Measurements from ENCODE around the gene LRRC41.
"Not testable (repeated sequence)": the region's sequence is repeated elsewhere in the genome, so short reads cannot be mapped to it uniquely, and the experiment has no call there.

Gene LRRC41

GRCh38 chr1:46328182-46328581, 24.8 kb upstream of the LRRC41 start:
- not testable (repeated sequence) for H3K4me3 ChIP-seq (ENCODE audit: low read depth, low read length); DNase-seq (ENCODE audit: low read depth)

- not testable (repeated sequence) for DNase-seq (ENCODE audit: low read depth); H3K4me3 ChIP-seq (ENCODE audit: low read depth, low read length)
Measured at GRCh38 chr1:46325285-46326076, 22.1 kb upstream of the LRRC41 start.

- not testable (repeated sequence) for DNase-seq (ENCODE audit: low read depth); H3K4me3 ChIP-seq (ENCODE audit: low read depth, low read length)
Measured at GRCh38 chr1:46322191-46322590, 18.8 kb upstream of the LRRC41 start.

- not testable (repeated sequence) for DNase-seq (ENCODE audit: low read depth); H3K4me3 ChIP-seq (ENCODE audit: low read depth, low read length)
Measured at GRCh38 chr1:46319960-46320914, 16.8 kb upstream of the LRRC41 start.

- H3K4me3 ChIP-seq (ENCODE audit: low read depth, low read length); DNase-seq (ENCODE audit: low read depth): not testable (repeated sequence)
Measured at GRCh38 chr1:46319301-46319700, 15.9 kb upstream of the LRRC41 start.

- no peak for DNase-seq (ENCODE audit: low read depth)
- no peak overlapping the region for H3K4me3 ChIP-seq (ENCODE audit: low read depth, low read length)
Measured at GRCh38 chr1:46317323-46317722, 13.9 kb upstream of the LRRC41 start.

- no peak for DNase-seq (ENCODE audit: low read depth)
- H3K4me3 ChIP-seq (ENCODE audit: low read depth, low read length) = no peak overlapping the region
Measured at GRCh38 chr1:46315669-46316403, 12.4 kb upstream of the LRRC41 start.

GRCh38 chr1:46310321-46310720, 6.9 kb upstream of the LRRC41 start:
- no peak for DNase-seq (ENCODE audit: low read depth)
- H3K4me3 ChIP-seq (ENCODE audit: low read depth, low read length) = no peak overlapping the region

- H3K4me3 ChIP-seq (ENCODE audit: low read depth, low read length) = no peak overlapping the region
- DNase-seq (ENCODE audit: low read depth) = no peak
Measured at GRCh38 chr1:46309401-46310159, 6.2 kb upstream of the LRRC41 start.

- no peak overlapping the region for H3K4me3 ChIP-seq (ENCODE audit: low read depth, low read length)
Measured at GRCh38 chr1:46306159-46306530, 2.7 kb upstream of the LRRC41 start.

GRCh38 chr1:46303872-46304326, 483 bp upstream of the LRRC41 start:
- DNase-seq (ENCODE audit: low read depth) = no peak
- peak overlapping the region; percentile 77 for H3K4me3 ChIP-seq (ENCODE audit: low read depth, low read length)

More at GRCh38 chr1:46306159-46306530, 2.7 kb upstream of the LRRC41 start:
- DNase-seq (ENCODE audit: low read depth) = no peak

- DNase-seq (ENCODE audit: low read depth) = no peak
- peak overlapping the region; percentile 77 for H3K4me3 ChIP-seq (ENCODE audit: low read depth, low read length)
Measured at GRCh38 chr1:46302641-46303037, 777 bp downstream of the LRRC41 start.

- peak overlapping the region; percentile 77 for H3K4me3 ChIP-seq (ENCODE audit: low read depth, low read length)
- no peak for DNase-seq (ENCODE audit: low read depth)
Measured at GRCh38 chr1:46301808-46302640, 1.4 kb downstream of the LRRC41 start.

- DNase-seq (ENCODE audit: low read depth) = no peak
- peak overlapping the region; percentile 77 for H3K4me3 ChIP-seq (ENCODE audit: low read depth, low read length)
Measured at GRCh38 chr1:46301406-46301807, 2.0 kb downstream of the LRRC41 start.

GRCh38 chr1:46300673-46301405, 2.6 kb downstream of the LRRC41 start:
- peak overlapping the region; percentile 77 for H3K4me3 ChIP-seq (ENCODE audit: low read depth, low read length)
- DNase-seq (ENCODE audit: low read depth) = no peak

- H3K4me3 ChIP-seq (ENCODE audit: low read depth, low read length) = no peak overlapping the region
- DNase-seq (ENCODE audit: low read depth) = no peak
Measured at GRCh38 chr1:46298387-46298786, 5.0 kb downstream of the LRRC41 start.

GRCh38 chr1:46295306-46295705, 8.1 kb downstream of the LRRC41 start:
- no peak overlapping the region for H3K4me3 ChIP-seq (ENCODE audit: low read depth, low read length)
- DNase-seq (ENCODE audit: low read depth) = no peak

Data from skeletal muscle cell (primary cell).